Activated effector memory CD4-positive, alpha-beta T cell treated with anti-CD3 and anti-CD28 coated beads, Interleukin-2, amount 50 U/mL, for 16 hours (primary cell): Measurements from ENCODE around the gene RASSF8.

Source experiments
- DNase-seq: peaks from one replicate; pipeline ENCODE4 v3.0.0-alpha.2; 2020

RASSF8 gene

DNA sequence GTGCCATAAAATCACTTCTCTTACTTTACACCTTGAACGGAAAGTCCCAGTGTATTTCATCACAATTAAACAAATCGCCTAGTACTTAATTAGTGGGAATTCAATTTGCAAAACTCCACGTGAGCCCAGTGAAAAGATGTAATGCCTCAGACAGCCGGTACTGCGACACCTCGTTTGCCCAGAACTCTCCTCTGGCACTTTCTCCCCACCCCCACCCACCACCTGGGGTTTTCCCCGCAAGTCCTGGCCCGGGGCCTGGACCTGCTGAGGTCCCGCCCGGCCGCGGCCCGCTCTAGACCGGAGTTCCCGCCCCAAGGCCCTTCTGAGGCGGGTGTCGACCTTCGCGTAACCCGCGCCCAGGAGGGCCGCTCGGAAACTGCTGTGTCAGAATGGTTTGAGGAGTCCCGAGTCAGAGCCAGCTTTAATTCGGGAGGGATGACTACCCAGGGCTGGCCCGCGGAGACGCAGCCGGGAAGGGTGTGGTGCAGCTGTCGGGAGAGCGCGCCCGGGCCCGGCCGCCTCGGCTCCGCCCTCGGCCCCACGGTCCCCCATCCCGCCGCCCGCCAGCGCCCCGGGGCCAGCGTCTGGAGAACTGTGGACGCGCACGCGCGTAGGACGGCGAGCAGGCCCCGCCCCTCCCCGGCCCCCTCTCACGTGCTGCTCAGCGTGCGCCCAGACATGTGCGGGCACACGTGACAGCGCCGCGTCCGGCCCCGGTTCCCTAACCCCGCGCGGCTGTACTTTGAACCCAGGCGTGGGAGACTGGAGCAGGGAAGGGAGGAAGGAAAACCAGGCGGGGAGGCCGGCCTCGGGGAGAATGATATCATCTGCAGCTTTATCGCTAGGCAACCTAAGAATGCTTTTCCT lies 155.6 kb downstream of the RASSF8 start:
- peak; percentile 89 for DNase-seq

DNA sequence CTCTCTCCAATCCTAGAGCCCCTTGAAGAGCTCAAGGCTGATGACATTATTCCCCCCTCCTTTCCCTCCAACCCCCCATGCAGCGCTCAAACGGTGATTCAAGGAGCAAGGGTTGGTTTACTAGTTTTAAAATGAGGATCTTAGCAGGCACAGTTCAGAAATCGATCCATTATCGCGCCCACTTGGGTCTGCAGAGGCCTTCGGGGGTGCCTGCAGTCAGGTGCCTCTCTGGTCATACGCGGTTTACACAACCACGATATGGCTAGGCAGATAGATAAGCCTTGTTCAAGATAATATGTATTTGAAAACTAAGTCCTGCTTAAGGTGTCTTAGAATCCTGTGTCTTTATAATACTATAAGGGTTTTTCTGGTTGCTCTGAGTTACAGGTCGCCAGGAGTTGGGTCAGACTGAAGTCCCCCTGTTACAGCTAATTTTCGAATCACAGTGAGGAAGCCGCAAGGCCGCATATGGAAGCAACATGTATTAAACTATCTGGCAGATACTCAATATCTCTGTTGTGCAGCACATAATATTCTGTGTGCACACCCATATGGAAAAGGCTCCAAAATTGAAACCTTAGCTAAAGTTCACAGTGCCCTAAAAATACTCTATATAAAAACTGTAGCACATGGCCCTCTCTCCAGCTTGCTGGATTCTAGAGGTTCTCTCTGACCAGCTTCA lies 156.4 kb downstream of the RASSF8 start:
- DNase-seq, result no peak

GRCh38 chr12:26116829-26117715 lies 158.6 kb downstream of the RASSF8 start:
- no peak for DNase-seq

DNA sequence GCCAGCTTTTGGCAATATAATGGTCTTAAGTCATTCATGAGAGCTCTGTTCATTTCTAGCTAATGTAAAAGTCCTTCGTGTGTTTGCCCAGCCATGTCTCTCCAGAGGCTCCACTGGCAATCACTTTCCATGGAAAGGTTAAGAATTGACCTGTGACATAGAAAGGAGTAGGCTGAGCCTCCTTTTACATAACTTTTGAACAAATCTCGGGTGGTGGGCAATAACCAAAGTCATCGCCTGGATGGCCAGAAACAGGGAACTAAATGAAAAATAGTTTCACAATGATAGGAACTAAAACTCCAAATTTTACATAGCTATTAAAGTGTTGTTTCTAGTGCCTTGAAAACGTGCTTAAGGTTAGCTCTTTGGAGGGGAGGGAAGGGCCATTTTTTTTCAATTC lies 159.8 kb downstream of the RASSF8 start:
- DNase-seq, result no peak

DNA sequence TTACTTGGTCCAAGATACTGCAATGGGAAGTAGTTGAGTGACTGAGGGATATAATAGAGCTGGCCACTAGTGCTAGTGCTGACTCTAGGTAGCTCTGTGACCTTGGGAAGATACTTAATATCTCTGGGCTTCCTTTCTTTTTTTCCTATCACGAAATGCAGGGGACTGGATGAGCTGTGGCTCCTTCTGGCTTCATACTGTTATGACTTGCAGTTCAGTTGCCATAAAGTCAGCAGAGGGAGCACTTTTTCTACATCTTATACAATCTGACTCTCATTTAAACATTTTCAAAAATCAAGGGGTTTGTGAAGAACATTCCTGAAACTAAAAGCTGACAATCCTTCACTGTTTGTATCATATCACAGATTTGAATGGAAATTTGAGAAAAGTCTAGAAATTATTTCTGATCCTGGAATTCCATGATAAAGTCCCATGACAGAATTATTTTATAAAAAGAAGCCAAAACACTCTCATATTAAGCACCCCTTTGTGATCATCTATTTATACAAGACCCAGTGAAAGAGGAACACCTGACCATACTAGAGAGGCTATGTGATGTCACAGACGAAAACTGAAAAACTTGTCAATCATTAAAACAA lies 161.0 kb downstream of the RASSF8 start:
- no peak for DNase-seq

- no peak for DNase-seq
These were observed 162.2 kb downstream of the RASSF8 start for GRCh38 chr12:26120561-26121274.

GRCh38 chr12:26121323-26122060 lies 163.0 kb downstream of the RASSF8 start:
- no peak for DNase-seq

DNA sequence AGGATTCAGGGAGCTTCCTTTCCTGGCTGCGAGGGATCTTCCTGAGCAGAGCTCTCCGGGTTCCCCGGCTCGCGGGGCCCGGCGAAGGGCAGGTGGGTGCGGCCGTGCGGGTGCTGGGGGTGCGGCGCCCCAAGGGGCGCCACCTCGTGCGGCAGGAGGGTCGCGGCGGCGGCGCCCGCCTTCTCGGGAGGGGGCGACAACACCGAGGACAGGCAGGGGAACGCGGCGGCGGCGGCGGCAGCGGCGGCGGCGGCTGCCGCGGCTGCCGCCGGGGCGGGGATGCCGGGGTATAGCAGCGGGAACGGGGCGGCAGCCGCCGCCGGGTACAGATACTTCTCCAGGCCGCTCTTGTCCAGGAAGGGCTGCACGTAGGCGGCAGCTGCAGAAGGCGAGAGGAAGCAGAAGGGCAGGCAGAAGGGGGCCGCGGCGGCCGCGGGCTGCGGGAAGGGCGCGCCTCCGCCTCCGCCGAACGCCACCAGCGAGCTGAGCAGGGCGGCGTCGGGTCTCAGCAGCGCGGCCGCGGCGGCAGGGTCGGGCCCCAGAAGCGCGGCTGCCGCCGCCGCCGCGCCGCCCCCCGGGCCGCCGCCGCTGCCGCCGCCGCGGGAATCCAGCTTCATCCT lies 163.7 kb downstream of the RASSF8 start:
- DNase-seq, result peak; percentile 69

GRCh38 chr12:26122681-26123481 lies 164.4 kb downstream of the RASSF8 start:
- peak; percentile 66 for DNase-seq

DNA sequence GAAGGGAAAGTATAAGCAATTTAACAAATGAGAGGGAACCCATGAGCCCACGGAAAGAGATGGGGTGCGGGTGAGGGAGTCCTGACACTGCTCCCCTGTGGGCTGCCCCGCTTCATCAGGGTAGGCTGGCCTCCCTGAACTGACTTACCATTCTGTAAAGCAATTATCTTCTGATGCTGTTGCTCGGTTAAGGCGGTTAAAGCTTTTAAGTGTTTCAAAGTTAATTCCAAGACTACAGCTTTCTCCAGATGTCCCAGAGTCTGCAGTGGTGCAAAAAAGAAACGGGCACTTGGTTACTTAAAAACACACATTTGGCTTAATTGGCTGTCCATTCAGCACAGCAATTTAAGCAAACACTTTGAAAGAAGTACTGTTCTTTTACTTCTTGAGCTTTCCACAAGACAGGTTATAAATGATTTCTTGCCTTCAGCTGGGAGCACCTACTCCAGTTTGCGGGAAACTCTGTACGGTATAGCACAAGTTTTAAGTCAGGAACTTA lies 165.0 kb downstream of the RASSF8 start:
- DNase-seq, result no peak

GRCh38 chr12:26124446-26125399 lies 166.2 kb downstream of the RASSF8 start, which contains the start of gene BHLHE41:
TSS of gene BHLHE41 (minus strand) at chr12:26125037. CDS start at chr12:26124779, 258 bp downstream.
- no peak for DNase-seq

DNA sequence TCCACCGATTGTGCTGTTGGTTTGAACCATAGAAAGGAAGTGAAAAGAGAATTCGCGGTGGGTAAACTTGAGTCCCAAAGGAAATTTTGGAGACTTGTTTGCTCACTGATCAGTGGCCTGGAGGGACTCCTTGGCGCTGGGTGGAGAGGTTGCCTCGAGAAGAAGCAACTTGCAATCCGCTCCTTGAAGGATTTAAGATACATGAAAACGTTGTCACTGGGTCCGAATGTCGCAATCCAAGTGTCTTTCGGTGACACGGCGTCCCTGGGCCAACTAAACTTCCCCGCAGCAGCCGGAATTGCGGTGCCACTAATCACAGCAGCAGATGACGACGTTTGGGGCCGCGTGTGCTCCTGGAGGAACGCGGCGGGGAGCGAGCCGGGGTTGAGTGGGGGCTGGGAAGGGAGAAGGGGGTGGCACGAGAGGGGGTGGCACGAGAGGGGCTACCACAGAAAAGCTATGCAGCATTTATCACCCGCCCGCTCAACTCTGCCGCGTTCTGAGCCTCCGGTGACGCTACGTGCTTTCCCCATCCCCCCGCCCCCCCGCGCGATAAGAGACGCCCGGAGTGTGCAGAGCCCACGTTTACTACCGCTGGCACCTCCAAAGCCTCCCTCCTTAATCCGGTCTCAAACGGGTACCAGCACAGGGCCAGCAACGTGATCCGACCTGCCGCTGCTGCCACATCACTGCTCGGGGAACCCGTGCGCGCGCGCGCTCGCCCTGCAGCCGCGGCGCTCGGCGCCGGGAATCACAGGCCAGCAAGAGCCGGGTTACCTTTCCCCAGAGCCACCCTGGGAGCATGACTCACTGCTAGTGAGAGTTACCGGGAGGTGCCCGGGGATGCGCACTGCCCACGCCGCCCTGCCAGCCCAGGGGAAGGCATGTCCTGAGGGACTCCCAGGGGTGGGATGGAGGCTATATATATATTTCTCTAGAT lies 167.2 kb downstream of the RASSF8 start:
- DNase-seq, result peak; percentile 67

GRCh38 chr12:26126340-26127284 lies 168.1 kb downstream of the RASSF8 start:
- DNase-seq, result no peak

DNA sequence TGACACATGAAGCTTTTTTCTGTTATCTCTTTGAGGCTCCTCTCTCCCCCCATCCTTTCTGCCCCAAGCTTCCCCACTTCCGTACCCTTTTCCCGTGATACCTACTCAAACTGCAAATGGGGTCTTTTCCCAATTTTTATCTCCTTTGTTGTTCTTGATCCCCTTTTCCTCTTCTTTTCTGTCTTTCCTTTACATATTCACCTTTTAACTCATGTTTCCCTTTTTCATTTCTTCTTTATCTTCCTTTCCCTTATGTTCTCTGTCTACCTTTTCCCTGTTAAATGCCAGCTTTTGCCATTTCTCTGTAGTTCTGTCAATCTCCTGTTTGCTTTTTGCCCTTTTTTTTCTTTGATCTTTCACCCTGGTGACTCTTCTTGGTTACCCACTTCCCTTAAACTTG lies 168.9 kb downstream of the RASSF8 start:
- no peak for DNase-seq

DNA sequence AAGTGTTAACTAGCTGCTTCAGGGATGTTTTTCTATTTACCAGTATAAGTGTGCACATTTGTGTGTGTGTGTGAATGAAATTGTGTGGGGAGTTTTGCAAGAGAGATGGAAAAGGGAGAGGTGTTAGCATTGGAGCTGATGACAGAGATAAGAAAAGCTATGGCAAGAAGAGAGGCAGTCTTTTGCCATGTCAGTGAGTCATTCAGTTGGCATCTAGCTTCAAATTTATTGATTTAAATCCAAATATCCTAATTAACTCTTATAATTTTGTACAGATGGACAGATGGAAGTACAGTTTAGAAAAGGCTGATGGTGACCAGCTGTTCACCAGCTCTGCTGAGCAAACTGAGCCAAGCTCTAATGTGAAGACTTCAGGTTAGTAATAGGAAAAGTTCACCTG lies 169.7 kb downstream of the RASSF8 start:
- DNase-seq, result no peak
